HEK293 (cell line): ENCODE measurements around the gene CNTRL.

Source experiments
- CTCF ChIA-PET: fragments of 350-600 bp; formaldehyde crosslinking; extraction: SDS; loops from one replicate; lab custom pipeline; 2021; ENCODE audit warnings: antibody characterized with exemption; lab: Yijun Ruan, JAX
- POLR2A ChIA-PET: fragments of 300-600 bp; formaldehyde crosslinking; extraction: SDS; loops from one replicate; lab custom pipeline; 2020; ENCODE audit warnings: antibody characterized with exemption, inconsistent platforms; lab: Yijun Ruan, JAX
- H3K27ac ChIP-seq: fragments of 200-500 bp; sonication (Bioruptor generic); 2 replicates; pipeline ENCODE4 v1.5.1; 2014; ENCODE audit warnings: low read depth, low read length, control low read depth, inconsistent platforms; ENCODE audit errors: extremely low read depth
- H3K36me3 ChIP-seq, 2 experiments: fragments of 200-500 bp in 1 of 2; sonication (Bioruptor generic) in 1 of 2; 1 replicate in 1 of 2; 2 replicates in 1 of 2; pipeline ENCODE4 v1.5.1; 2014 to 2017; ENCODE audit warnings: inconsistent platforms in 2 of 2, low read length in 2 of 2; ENCODE audit not compliant: control insufficient read depth in 2 of 2, insufficient read depth in 1 of 2
- H3K4me1 ChIP-seq: fragments of 200-500 bp; sonication (Bioruptor generic); 2 replicates; pipeline ENCODE4 v1.5.1; 2014; ENCODE audit warnings: mild to moderate bottlenecking, low read length, inconsistent platforms; ENCODE audit not compliant: control insufficient read depth, insufficient read depth
- H3K4me3 ChIP-seq: 2 replicates; pipeline ENCODE4 v1.5.1; 2011; ENCODE audit warnings: low read depth, mild to moderate bottlenecking, control low read depth, low read length, moderate library complexity
- H3K9me3 ChIP-seq: fragments of 200-500 bp; sonication (Bioruptor generic); 2 replicates; pipeline ENCODE4 v1.5.1; 2014; ENCODE audit warnings: low read depth, low read length, inconsistent platforms; ENCODE audit not compliant: control insufficient read depth, insufficient read depth
- BCL11A ChIP-seq: fragments of 450-650 bp; formaldehyde crosslinking; IDR thresholded peaks from 2 replicates; pipeline ENCODE4 v1.5.1; 2016; ENCODE audit warnings: low read depth, missing biosample characterization, missing genetic modification characterization
- HOXA7 ChIP-seq: sonication (generic); formaldehyde crosslinking; IDR thresholded peaks from 2 replicates; pipeline ENCODE4 v1.8.1; 2022; ENCODE audit warnings: missing genetic modification reagents, borderline replicate concordance
- PRDM6 ChIP-seq: fragments of 450-650 bp; formaldehyde crosslinking; IDR thresholded peaks from 2 replicates; pipeline ENCODE4 v1.5.1; 2017; ENCODE audit warnings: missing biosample characterization, missing genetic modification characterization
- SP7 ChIP-seq: fragments of 450-650 bp; formaldehyde crosslinking; IDR thresholded peaks from 2 replicates; pipeline ENCODE4 v1.5.1; 2016; ENCODE audit warnings: missing biosample characterization, missing genetic modification characterization
- TCF7L2 ChIP-seq: IDR thresholded peaks from 2 replicates; pipeline ENCODE4 v1.6.1; 2011; ENCODE audit warnings: low read depth, mild to moderate bottlenecking, inconsistent platforms, low read length, moderate library complexity, borderline replicate concordance
- YY2 ChIP-seq: fragments of 450-650 bp; formaldehyde crosslinking; IDR thresholded peaks from 2 replicates; pipeline ENCODE4 v1.5.1; 2016; ENCODE audit warnings: missing biosample characterization, missing genetic modification characterization
- ZBTB11 ChIP-seq: fragments of 450-650 bp; formaldehyde crosslinking; conservative IDR thresholded peaks from 2 replicates; pipeline ENCODE4 v1.5.1; 2016; ENCODE audit warnings: low read depth, missing biosample characterization, missing genetic modification characterization
- ZBTB20 ChIP-seq: fragments of 450-650 bp; formaldehyde crosslinking; IDR thresholded peaks from 2 replicates; pipeline ENCODE4 v1.5.1; 2016; ENCODE audit warnings: missing biosample characterization, missing genetic modification characterization
- ZFP69B ChIP-seq: fragments of 450-650 bp; formaldehyde crosslinking; IDR thresholded peaks from 2 replicates; pipeline ENCODE4 v1.5.1; 2016; ENCODE audit warnings: missing biosample characterization, missing genetic modification characterization
- ZNF19 ChIP-seq: fragments of 450-650 bp; formaldehyde crosslinking; IDR thresholded peaks from 2 replicates; pipeline ENCODE4; 2016; ENCODE audit warnings: missing biosample characterization, missing genetic modification characterization, low read depth
- ZNF221 ChIP-seq: fragments of 450-650 bp; formaldehyde crosslinking; IDR thresholded peaks from 2 replicates; pipeline ENCODE4 v1.5.1; 2017; ENCODE audit warnings: missing biosample characterization, missing genetic modification characterization, borderline replicate concordance
- ZNF266 ChIP-seq: fragments of 450-650 bp; formaldehyde crosslinking; IDR thresholded peaks from 2 replicates; pipeline ENCODE4 v1.5.1; 2016; ENCODE audit warnings: missing biosample characterization, missing genetic modification characterization, low read depth
- ZNF311 ChIP-seq: fragments of 450-650 bp; formaldehyde crosslinking; IDR thresholded peaks from 2 replicates; pipeline ENCODE4 v1.5.1; 2017; ENCODE audit warnings: missing biosample characterization, missing genetic modification characterization, borderline replicate concordance
- ZNF354C ChIP-seq: fragments of 450-650 bp; formaldehyde crosslinking; IDR thresholded peaks from 2 replicates; pipeline ENCODE4 v1.5.1; 2016; ENCODE audit warnings: missing biosample characterization, missing genetic modification characterization, low read depth, borderline replicate concordance
- ZNF433 ChIP-seq: fragments of 450-650 bp; formaldehyde crosslinking; IDR thresholded peaks from 2 replicates; pipeline ENCODE4 v1.5.1; 2016; ENCODE audit warnings: missing biosample characterization, missing genetic modification characterization, low read depth
- ZNF473 ChIP-seq: fragments of 450-650 bp; formaldehyde crosslinking; IDR thresholded peaks from 2 replicates; pipeline ENCODE4 v1.5.1; 2017; ENCODE audit warnings: missing biosample characterization, missing genetic modification characterization
- ZNF555 ChIP-seq: fragments of 450-650 bp; formaldehyde crosslinking; conservative IDR thresholded peaks from 2 replicates; pipeline ENCODE4 v1.5.1; 2017; ENCODE audit warnings: missing biosample characterization, mild to moderate bottlenecking, missing genetic modification characterization, inconsistent platforms
- ZNF629 ChIP-seq: fragments of 450-650 bp; formaldehyde crosslinking; IDR thresholded peaks from 2 replicates; pipeline ENCODE4 v1.5.1; 2017; ENCODE audit warnings: missing biosample characterization, missing genetic modification characterization
- ZNF837 ChIP-seq: fragments of 450-650 bp; formaldehyde crosslinking; IDR thresholded peaks from 2 replicates; pipeline ENCODE4 v1.5.1; 2016; ENCODE audit warnings: missing biosample characterization, missing genetic modification characterization
- TF ChIP-seq, protein P1 (sequence below): fragments of 450-650 bp; formaldehyde crosslinking; IDR thresholded peaks from 2 replicates; pipeline ENCODE4 v1.5.1; 2016; ENCODE audit warnings: missing biosample characterization, missing genetic modification characterization

Gene CNTRL

DNA sequence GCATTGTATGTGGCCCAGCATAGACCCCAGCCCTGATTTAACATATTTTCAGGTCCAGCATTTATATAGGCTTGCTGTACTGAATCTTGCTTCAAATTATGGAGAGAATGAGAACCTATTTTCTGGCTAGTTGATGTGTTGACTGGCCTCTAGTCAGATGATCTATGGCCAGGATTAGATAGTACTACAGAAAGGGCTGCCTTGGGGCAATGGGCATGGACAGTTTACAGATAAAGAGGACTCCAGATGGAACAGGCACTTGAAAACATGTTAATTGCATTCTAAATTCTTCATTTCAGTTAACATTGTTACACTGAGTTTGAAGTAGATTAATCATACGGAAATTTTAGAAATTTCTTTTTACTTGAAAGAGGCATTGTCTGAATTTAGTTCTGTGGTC lies 65.4 kb downstream of the CNTRL start:
- POLR2A ChIA-PET, result interaction anchor here (0.6 kb wide), 1 partner anchor 217 kb away, joined by 3 read pairs; no protein-coding TSS in a partner anchor
- Histone ChIP-seq H3K4me3 (no peak overlapping the region), H3K4me1 (peaks cover 6% of the 10 kb centered on the region; the same call in 1 of the 2 replicates), H3K36me3 (peaks cover 6 to 68% of the 10 kb centered on the region in 2 experiments; a peak in 2 of 3 replicates), H3K9me3 (no peaks in the 10 kb centered on the region), H3K27ac (no peak overlapping the region)
- CTCF ChIA-PET, result interaction anchor here (0.9 to 1.1 kb wide), 2 partner anchors 13 to 30 kb away, joined by 3 read pairs; no protein-coding TSS in a partner anchor
- TF ChIP-seq BCL11A (tag by site-specific recombination) (no peak), ZNF311 (no peak), YY2 (tag by site-specific recombination) (no peak), ZBTB11 (tag by site-specific recombination) (no peak)

DNA sequence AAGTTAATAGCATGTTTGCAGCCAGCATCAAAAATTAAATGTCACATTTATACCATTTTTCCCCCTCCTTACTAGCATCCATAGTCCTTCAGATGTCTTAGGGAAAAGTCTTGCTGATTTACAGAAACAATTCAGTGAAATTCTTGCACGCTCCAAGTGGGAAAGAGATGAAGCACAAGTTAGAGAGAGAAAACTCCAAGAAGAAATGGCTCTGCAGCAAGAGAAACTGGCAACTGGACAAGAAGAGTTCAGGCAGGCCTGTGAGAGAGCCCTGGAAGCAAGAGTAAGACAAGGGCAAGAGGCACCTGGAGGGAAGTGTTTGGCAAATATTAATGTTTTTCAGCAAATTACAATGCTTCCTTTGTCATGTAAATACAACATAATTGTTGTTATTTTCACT lies 66.6 kb downstream of the CNTRL start:
- CTCF ChIA-PET, result no interaction called here
- no peaks in the 10 kb centered on the region for H3K9me3 ChIP-seq
- H3K27ac ChIP-seq, result no peak overlapping the region
- peaks cover 10 to 66% of the 10 kb centered on the region in 2 experiments; a peak in 2 of 3 replicates for H3K36me3 ChIP-seq
- POLR2A ChIA-PET, result no interaction called here
- H3K4me1 ChIP-seq, result peaks cover 6% of the 10 kb centered on the region; the same call in 1 of the 2 replicates
- TF ChIP-seq, protein P1, sequence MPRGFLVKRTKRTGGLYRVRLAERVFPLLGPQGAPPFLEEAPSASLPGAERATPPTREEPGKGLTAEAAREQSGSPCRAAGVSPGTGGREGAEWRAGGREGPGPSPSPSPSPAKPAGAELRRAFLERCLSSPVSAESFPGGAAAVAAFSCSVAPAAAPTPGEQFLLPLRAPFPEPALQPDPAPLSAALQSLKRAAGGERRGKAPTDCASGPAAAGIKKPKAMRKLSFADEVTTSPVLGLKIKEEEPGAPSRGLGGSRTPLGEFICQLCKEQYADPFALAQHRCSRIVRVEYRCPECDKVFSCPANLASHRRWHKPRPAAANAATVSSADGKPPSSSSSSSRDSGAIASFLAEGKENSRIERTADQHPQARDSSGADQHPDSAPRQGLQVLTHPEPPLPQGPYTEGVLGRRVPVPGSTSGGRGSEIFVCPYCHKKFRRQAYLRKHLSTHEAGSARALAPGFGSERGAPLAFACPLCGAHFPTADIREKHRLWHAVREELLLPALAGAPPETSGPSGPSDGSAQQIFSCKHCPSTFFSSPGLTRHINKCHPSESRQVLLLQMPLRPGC (tag by site-specific recombination), result no peak
- no peak for TF ChIP-seq HOXA7 (CRISPR knock-in tag)
- no peak for TF ChIP-seq PRDM6 (tag by site-specific recombination)
- no peak for TF ChIP-seq ZNF837 (tag by site-specific recombination)
- TF ChIP-seq ZNF266, result no peak
- TF ChIP-seq ZNF473 (tag by site-specific recombination), result no peak
- no peak overlapping the region for H3K4me3 ChIP-seq

GRCh38 chr9:121141706-121142105 lies 67.0 kb downstream of the CNTRL start:
- H3K9me3 ChIP-seq, result no peaks in the 10 kb centered on the region
- peaks cover 6% of the 10 kb centered on the region; the same call in 1 of the 2 replicates for H3K4me1 ChIP-seq
- H3K4me3 ChIP-seq, result no peak overlapping the region
- H3K36me3 ChIP-seq, result peaks cover 10 to 70% of the 10 kb centered on the region in 2 experiments; a peak in 2 of 3 replicates
- TF ChIP-seq ZNF629 (tag by site-specific recombination), result no peak
- TF ChIP-seq ZFP69B, result no peak
- TF ChIP-seq ZNF221 (tag by site-specific recombination), result no peak
- TF ChIP-seq ZNF354C (tag by site-specific recombination), result no peak
- TF ChIP-seq SP7, result no peak
- TF ChIP-seq ZNF555 (tag by site-specific recombination), result no peak
- TF ChIP-seq ZBTB20 (tag by site-specific recombination), result no peak
- TF ChIP-seq ZNF837 (tag by site-specific recombination), result no peak
- TF ChIP-seq TCF7L2, result no peak
- TF ChIP-seq ZNF433 (tag by site-specific recombination), result no peak
- no peak for TF ChIP-seq ZNF19 (tag by site-specific recombination)
- CTCF ChIA-PET, result no interaction called here
- no peak overlapping the region for H3K27ac ChIP-seq
- POLR2A ChIA-PET, result no interaction called here
